SK-N-SH (cell line): ENCODE results near the gene ZIC1.

ENCODE experiments used
- EP300 ChIP-seq, 2 experiments: IDR thresholded peaks; 2 replicates each; pipeline versions ENCODE4 v1.4.0 to v1.6.1; 2012; ENCODE audit warnings: borderline replicate concordance in 1 of 2, low read depth in 1 of 2, low read length in 1 of 2
- EZH2phosphoT487 ChIP-seq: fragments of 200-600 bp; sonication (generic); IDR thresholded peaks from 2 replicates; pipeline ENCODE4 v1.6.1; 2017; ENCODE audit warnings: low read depth, mixed run types, mild to moderate bottlenecking, antibody characterized with exemption, moderate library complexity, borderline replicate concordance
- MAX ChIP-seq: IDR thresholded peaks from 2 replicates; pipeline ENCODE4 v1.4.0; 2012; ENCODE audit warnings: low read depth
- MXI1 ChIP-seq: IDR thresholded peaks from 2 replicates; pipeline ENCODE4 v1.6.1; 2012; ENCODE audit warnings: mild to moderate bottlenecking, low read depth, low read length, improper control_type of control experiment
- REST ChIP-seq: IDR thresholded peaks from 2 replicates; pipeline ENCODE4 v1.6.1; 2012; ENCODE audit warnings: mild to moderate bottlenecking, low read depth, low read length, moderate library complexity
- RFX5 ChIP-seq: IDR thresholded peaks from 2 replicates; pipeline ENCODE4 v1.6.1; 2012; ENCODE audit warnings: mild to moderate bottlenecking, improper control_type of control experiment, low read length
- RXRA ChIP-seq: IDR thresholded peaks from 2 replicates; pipeline ENCODE4 v1.4.0; 2012; ENCODE audit warnings: low read depth, mild to moderate bottlenecking, borderline replicate concordance
- TEAD4 ChIP-seq: IDR thresholded peaks from 2 replicates; pipeline ENCODE4 v1.4.0; 2012; ENCODE audit warnings: mild to moderate bottlenecking, borderline replicate concordance; ENCODE audit not compliant: insufficient read depth
- TF ChIP-seq, protein P1 (sequence below): fragments of 200-600 bp; sonication (generic); IDR thresholded peaks from 2 replicates; pipeline ENCODE4 v1.6.1; 2017; ENCODE audit warnings: antibody characterized with exemption, mild to moderate bottlenecking, moderate library complexity
- TF ChIP-seq, protein P2 (sequence below): IDR thresholded peaks from 2 replicates; pipeline ENCODE4; 2012

DNA sequence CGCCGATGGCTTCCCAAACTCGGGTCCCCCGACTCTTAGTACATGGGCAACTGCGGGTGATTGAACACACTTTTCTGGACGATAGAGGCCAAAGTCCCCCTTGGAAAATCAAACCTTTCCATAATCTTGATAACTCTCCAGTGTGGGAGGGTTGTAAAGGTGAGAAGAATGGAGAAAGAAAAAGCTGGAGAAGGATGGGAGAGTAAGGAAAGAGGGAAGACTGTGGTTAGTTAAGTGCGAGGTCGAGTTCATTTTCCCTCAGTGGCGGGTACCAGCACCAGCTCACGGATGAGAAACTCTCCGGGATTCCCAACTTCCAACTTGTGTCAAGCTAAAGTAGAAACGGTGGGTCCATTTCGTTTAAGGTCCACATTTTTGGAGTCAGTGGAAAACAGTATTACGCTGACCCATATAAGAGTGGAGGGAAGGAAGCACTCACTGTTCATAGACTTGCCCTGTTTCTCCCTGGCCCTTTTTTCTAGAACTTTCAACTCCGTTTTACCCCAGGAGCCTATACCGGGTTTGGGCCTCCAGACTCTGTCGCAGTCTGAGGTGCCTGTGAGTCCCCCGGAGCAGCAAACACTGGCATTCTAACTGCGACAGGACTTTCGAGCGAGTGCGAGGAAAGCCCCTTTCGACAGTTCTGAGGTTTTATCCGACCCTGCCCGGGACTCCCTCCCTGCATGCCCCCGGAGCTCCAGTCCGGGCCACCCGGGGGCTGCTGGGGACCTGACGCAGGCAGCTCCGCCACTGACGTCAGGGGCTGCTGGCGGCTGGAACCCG, 14.8 kb downstream of the ZIC1 start:
- no peak for TF ChIP-seq RFX5
- TF ChIP-seq, protein P1, sequence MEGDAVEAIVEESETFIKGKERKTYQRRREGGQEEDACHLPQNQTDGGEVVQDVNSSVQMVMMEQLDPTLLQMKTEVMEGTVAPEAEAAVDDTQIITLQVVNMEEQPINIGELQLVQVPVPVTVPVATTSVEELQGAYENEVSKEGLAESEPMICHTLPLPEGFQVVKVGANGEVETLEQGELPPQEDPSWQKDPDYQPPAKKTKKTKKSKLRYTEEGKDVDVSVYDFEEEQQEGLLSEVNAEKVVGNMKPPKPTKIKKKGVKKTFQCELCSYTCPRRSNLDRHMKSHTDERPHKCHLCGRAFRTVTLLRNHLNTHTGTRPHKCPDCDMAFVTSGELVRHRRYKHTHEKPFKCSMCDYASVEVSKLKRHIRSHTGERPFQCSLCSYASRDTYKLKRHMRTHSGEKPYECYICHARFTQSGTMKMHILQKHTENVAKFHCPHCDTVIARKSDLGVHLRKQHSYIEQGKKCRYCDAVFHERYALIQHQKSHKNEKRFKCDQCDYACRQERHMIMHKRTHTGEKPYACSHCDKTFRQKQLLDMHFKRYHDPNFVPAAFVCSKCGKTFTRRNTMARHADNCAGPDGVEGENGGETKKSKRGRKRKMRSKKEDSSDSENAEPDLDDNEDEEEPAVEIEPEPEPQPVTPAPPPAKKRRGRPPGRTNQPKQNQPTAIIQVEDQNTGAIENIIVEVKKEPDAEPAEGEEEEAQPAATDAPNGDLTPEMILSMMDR: no peak
- TF ChIP-seq MAX: no peak
- no peak for TF ChIP-seq EZH2phosphoT487
- TF ChIP-seq MXI1: no peak
- TF ChIP-seq, protein P2, sequence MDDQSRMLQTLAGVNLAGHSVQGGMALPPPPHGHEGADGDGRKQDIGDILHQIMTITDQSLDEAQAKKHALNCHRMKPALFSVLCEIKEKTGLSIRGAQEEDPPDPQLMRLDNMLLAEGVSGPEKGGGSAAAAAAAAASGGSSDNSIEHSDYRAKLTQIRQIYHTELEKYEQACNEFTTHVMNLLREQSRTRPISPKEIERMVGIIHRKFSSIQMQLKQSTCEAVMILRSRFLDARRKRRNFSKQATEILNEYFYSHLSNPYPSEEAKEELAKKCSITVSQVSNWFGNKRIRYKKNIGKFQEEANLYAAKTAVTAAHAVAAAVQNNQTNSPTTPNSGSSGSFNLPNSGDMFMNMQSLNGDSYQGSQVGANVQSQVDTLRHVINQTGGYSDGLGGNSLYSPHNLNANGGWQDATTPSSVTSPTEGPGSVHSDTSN: no peak
- no peak for TF ChIP-seq EP300 (IDR thresholded peaks at IDR 0.05; ENCODE audit: borderline replicate concordance in 1 of 2, low read depth in 1 of 2, low read length in 1 of 2)
- no peak for TF ChIP-seq RXRA
- no peak for TF ChIP-seq TEAD4
- no peak for TF ChIP-seq REST
